ENCODE measurements around the gene LRRC34. TPM values are rescaled to one million over a fixed set of nuclear protein-coding genes. Genes with fewer than 3 reads are reported as not detected.

LRRC34 gene
- total and polyA plus RNA-seq, 2 experiments from 2014 or later: 0.50 to 0.97 TPM

DNA sequence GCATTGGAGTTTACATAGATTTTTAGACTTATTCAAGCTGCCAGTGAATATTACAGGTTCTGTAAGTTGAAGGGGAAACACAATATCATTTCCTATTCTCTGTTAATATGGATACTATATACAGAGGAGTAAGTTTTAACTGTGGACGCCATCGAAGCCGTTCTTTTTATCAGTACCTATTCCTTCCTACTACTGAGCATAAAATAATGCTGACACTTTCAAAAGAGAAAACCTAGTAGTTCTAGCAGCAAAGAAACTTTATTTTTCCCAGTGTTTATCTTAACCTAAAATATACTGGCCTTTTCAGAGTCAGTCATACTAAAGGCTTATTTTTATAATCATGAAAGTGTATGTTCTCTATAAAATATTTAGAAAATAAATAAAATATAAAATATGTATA is 42.8 kb upstream of the LRRC34 start:
- Histone ChIP-seq H3K9me2 (replicated peaks; ENCODE audit: insufficient read depth) (no peaks in the 10 kb centered on the region), H3K27me3 (no peaks in the 10 kb centered on the region), H3K27ac (no peak overlapping the region), H3K79me2 (no peaks in the 10 kb centered on the region), H2AFZ (no peak overlapping the region), H3K4me2 (no peak overlapping the region), H4K20me1 (ENCODE audit: insufficient read depth, poor library complexity, severe bottlenecking) (no peaks in the 10 kb centered on the region), H3K4me1 (ENCODE audit: insufficient read depth) (no peaks in the 10 kb centered on the region), H3K9me3 (ENCODE audit: low read depth) (no peaks in the 10 kb centered on the region), H3K4me3 (no peak overlapping the region), H3K36me3 (replicated peaks; ENCODE audit: insufficient read depth, low read depth) (no peaks in the 10 kb centered on the region)
- no peak for DNase-seq (ENCODE audit: low spot score)
- WGBS (ENCODE audit: low lambda C conversion rate, missing lambda C conversion rate): 93% methylated on average over 3 of the region's 3 CpGs
- TF ChIP-seq EZH2 (IDR thresholded peaks at IDR 0.05; ENCODE audit: borderline replicate concordance): no peak
- TF ChIP-seq CTCF (IDR thresholded peaks at IDR 0.05; ENCODE audit: poor library complexity): no peak
- no peak for TF ChIP-seq EZH2phosphoT487 (IDR thresholded peaks at IDR 0.05; ENCODE audit: low read depth, severe bottlenecking, unreplicated experiment)

DNA sequence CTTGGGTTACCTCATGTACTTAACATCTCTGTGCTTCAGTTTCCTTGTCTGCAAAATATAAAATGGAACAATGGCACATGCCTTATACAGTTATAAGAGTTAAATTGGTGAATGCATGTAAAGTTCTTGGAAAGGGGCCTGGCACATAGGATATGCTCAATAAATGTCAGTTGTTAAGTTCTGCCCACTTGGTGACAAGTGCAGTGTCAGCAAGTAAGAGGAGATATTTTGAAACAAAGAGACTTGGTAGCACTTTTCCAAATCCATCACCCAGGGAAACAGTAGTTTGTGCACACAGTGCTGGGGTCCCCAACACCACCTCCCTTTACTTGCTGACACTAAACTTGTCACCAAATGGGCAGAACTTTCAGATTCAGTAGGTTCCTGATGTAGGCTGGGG is 37.9 kb upstream of the LRRC34 start:
- Histone ChIP-seq H3K9me2 (replicated peaks; ENCODE audit: insufficient read depth) (no peaks in the 10 kb centered on the region), H2AFZ (no peak overlapping the region), H3K36me3 (replicated peaks; ENCODE audit: insufficient read depth, low read depth) (no peaks in the 10 kb centered on the region), H3K79me2 (no peaks in the 10 kb centered on the region), H3K9me3 (ENCODE audit: low read depth) (no peaks in the 10 kb centered on the region), H3K4me3 (no peak overlapping the region), H3K27ac (no peak overlapping the region), H3K4me2 (no peak overlapping the region), H3K4me1 (ENCODE audit: insufficient read depth) (no peaks in the 10 kb centered on the region), H4K20me1 (ENCODE audit: insufficient read depth, poor library complexity, severe bottlenecking) (no peaks in the 10 kb centered on the region), H3K27me3 (no peaks in the 10 kb centered on the region)
- no peak for DNase-seq (ENCODE audit: low spot score)
- TF ChIP-seq EZH2 (IDR thresholded peaks at IDR 0.05; ENCODE audit: borderline replicate concordance) (no peak), CTCF (IDR thresholded peaks at IDR 0.05; ENCODE audit: poor library complexity) (no peak), EZH2phosphoT487 (IDR thresholded peaks at IDR 0.05; ENCODE audit: low read depth, severe bottlenecking, unreplicated experiment) (no peak)

GRCh38 chr3:169848741-169849140 is 36.0 kb upstream of the LRRC34 start:
- H2AFZ ChIP-seq: no peak overlapping the region
- TF ChIP-seq EZH2phosphoT487 (IDR thresholded peaks at IDR 0.05; ENCODE audit: low read depth, severe bottlenecking, unreplicated experiment): no peak
- TF ChIP-seq EZH2 (IDR thresholded peaks at IDR 0.05; ENCODE audit: borderline replicate concordance): no peak
- TF ChIP-seq CTCF (IDR thresholded peaks at IDR 0.05; ENCODE audit: poor library complexity): no peak
- H3K4me3 ChIP-seq: no peak overlapping the region
- no peaks in the 10 kb centered on the region for H3K4me1 ChIP-seq (ENCODE audit: insufficient read depth)
- no peak overlapping the region for H3K4me2 ChIP-seq
- no peaks in the 10 kb centered on the region for H3K36me3 ChIP-seq (replicated peaks; ENCODE audit: insufficient read depth, low read depth)
- no peaks in the 10 kb centered on the region for H3K79me2 ChIP-seq
- no peak for DNase-seq (ENCODE audit: low spot score)
- no peaks in the 10 kb centered on the region for H3K9me3 ChIP-seq (ENCODE audit: low read depth)
- 97% methylated on average over 3 of the region's 3 CpGs for WGBS (ENCODE audit: low lambda C conversion rate, missing lambda C conversion rate)
- H3K9me2 ChIP-seq (replicated peaks; ENCODE audit: insufficient read depth): no peaks in the 10 kb centered on the region
- no peak overlapping the region for H3K27ac ChIP-seq
- H4K20me1 ChIP-seq (ENCODE audit: insufficient read depth, poor library complexity, severe bottlenecking): no peaks in the 10 kb centered on the region
- H3K27me3 ChIP-seq: no peaks in the 10 kb centered on the region

GRCh38 chr3:169847896-169848295 is 35.2 kb upstream of the LRRC34 start:
- no peak overlapping the region for H2AFZ ChIP-seq
- WGBS (ENCODE audit: low lambda C conversion rate, missing lambda C conversion rate): 76% methylated on average over 4 of the region's 4 CpGs

More at GRCh38 chr3:169847896-169848295, 35.2 kb upstream of the LRRC34 start:
- H3K27ac ChIP-seq: no peak overlapping the region
- no peaks in the 10 kb centered on the region for H4K20me1 ChIP-seq (ENCODE audit: insufficient read depth, poor library complexity, severe bottlenecking)
- H3K9me2 ChIP-seq (replicated peaks; ENCODE audit: insufficient read depth): no peaks in the 10 kb centered on the region
- DNase-seq (ENCODE audit: low spot score): no peak
- no peak for TF ChIP-seq EZH2phosphoT487 (IDR thresholded peaks at IDR 0.05; ENCODE audit: low read depth, severe bottlenecking, unreplicated experiment)
- TF ChIP-seq CTCF (IDR thresholded peaks at IDR 0.05; ENCODE audit: poor library complexity): no peak
- no peak for TF ChIP-seq EZH2 (IDR thresholded peaks at IDR 0.05; ENCODE audit: borderline replicate concordance)
- no peaks in the 10 kb centered on the region for H3K9me3 ChIP-seq (ENCODE audit: low read depth)
- H3K27me3 ChIP-seq: no peaks in the 10 kb centered on the region
- H3K36me3 ChIP-seq (replicated peaks; ENCODE audit: insufficient read depth, low read depth): no peaks in the 10 kb centered on the region
- no peaks in the 10 kb centered on the region for H3K4me1 ChIP-seq (ENCODE audit: insufficient read depth)
- H3K79me2 ChIP-seq: no peaks in the 10 kb centered on the region
- H3K4me2 ChIP-seq: no peak overlapping the region
- no peak overlapping the region for H3K4me3 ChIP-seq
